Spleen (tissue), 11 donors: Measurements from ENCODE around the gene OTOG. TPM values are rescaled to one million over a fixed set of nuclear protein-coding genes. Genes with fewer than 3 reads are reported as not detected.

Source experiments
- DNase-seq: peaks from one replicate; pipeline ENCODE4 v3.0.0-alpha.2; 2020
- H3K27ac ChIP-seq, 8 donors: fragments of 200-600 bp; sonication (generic) in 7 of 8; 1 replicate in 4 of 8; 2 replicates in 4 of 8; pipeline versions ENCODE4 v1.5.0 to v1.8.0; 2016 to 2021; ENCODE audit warnings: inconsistent platforms in 4 of 8, mild to moderate bottlenecking in 4 of 8, moderate library complexity in 1 of 8
- H3K27me3 ChIP-seq, 7 donors: fragments of 200-600 bp; sonication (generic) in 6 of 7; replicated peaks in 1 of 7; 1 replicate in 4 of 7; 2 replicates in 3 of 7; pipeline versions ENCODE4 v1.5.0 to v1.8.0; 2016 to 2021; ENCODE audit warnings: inconsistent platforms in 3 of 7, mild to moderate bottlenecking in 1 of 7
- H3K36me3 ChIP-seq, 6 donors: fragments of 200-600 bp; sonication (generic) in 5 of 6; 1 replicate in 4 of 6; 2 replicates in 2 of 6; pipeline versions ENCODE4 v1.5.0 to v1.8.0; 2016 to 2021; ENCODE audit warnings: inconsistent platforms in 2 of 6
- H3K4me1 ChIP-seq, 6 donors: fragments of 200-600 bp; sonication (generic) in 5 of 6; 1 replicate in 3 of 6; 2 replicates in 3 of 6; pipeline versions ENCODE4 v1.5.0 to v1.8.0; 2016 to 2021; ENCODE audit warnings: inconsistent platforms in 3 of 6
- H3K4me3 ChIP-seq, 8 donors: fragments of 200-600 bp; sonication (generic) in 7 of 8; 1 replicate in 4 of 8; 2 replicates in 4 of 8; pipeline versions ENCODE4 v1.5.0 to v1.8.0; 2016 to 2021; ENCODE audit warnings: inconsistent platforms in 4 of 8, mild to moderate bottlenecking in 4 of 8, moderate library complexity in 2 of 8
- H3K9me3 ChIP-seq, 8 donors: fragments of 200-600 bp; sonication (generic) in 7 of 8; 1 replicate in 4 of 8; 2 replicates in 4 of 8; pipeline versions ENCODE4 v1.5.0 to v1.8.0; 2016 to 2021; ENCODE audit warnings: inconsistent platforms in 4 of 8
- POLR2A ChIP-seq, 3 donors: fragments of 450-650 bp; IDR thresholded peaks; one replicate each; pipeline ENCODE4 v1.5.1; 2017; ENCODE audit warnings: antibody characterized with exemption in 3 of 3, mild to moderate bottlenecking in 1 of 3
- POLR2AphosphoS5 ChIP-seq, 3 donors: sonication (generic); formaldehyde crosslinking; IDR thresholded peaks; one replicate each; pipeline ENCODE4 v1.5.1; 2017; ENCODE audit warnings: antibody characterized with exemption in 3 of 3
- WGBS, 5 donors: extraction: QIAGEN DNeasy Blood & Tissue Kit in 3 of 5; methylation state at CpG; one replicate each; pipeline versions ENCODE4 v1.1.5 to v1.1.7; 2013 to 2018; 5-methylcytosine and 5-hydroxymethylcytosine counted together
- intact Hi-C: fragments of 100-400 bp; cut with DNase I; formaldehyde crosslinking; loops from one replicate; pipeline ENCODE4 v1.15.0; 2023; ENCODE audit warnings: low total_unique reads
- polyA plus RNA-seq, 3 donors: library from polyadenylated mRNA; stranded (reverse); fragments of 200-250 nt; gene quantifications; one replicate each; pipeline ENCODE4 v1.2.1, GENCODE V29; 2013
- total RNA-seq, 7 donors: library from RNA; depleted of rRNA in 3 of 7; stranded (reverse); fragments of >200 nt in 3 of 7; fragmentation: NEBNext Ultra II Directional in 4 of 7; extraction: Animal tissue kit (Norgen Biotek cat#: 25700) in 4 of 7; gene quantifications; one replicate each; pipeline versions ENCODE4 v1.1.0 to v1.2.1, GENCODE V29; 2016 to 2021
- TF ChIP-seq, protein P1 (sequence below), 11 experiments: fragments of 200-600 bp in 7 of 11; fragments of 450-650 bp in 4 of 11; sonication (generic) in 4 of 11; IDR thresholded peaks in 8 of 11; conservative IDR thresholded peaks in 3 of 11; 1 replicate in 7 of 11; 2 replicates in 4 of 11; pipeline versions ENCODE4 v1.4.0 to v1.8.0; 2016 to 2021; ENCODE audit warnings: antibody characterized with exemption in 11 of 11, inconsistent platforms in 4 of 11, mild to moderate bottlenecking in 1 of 11
- donor health status: healthy with polysubstance abuse.
- donor health status: DM: no; HTN: no; CAD: no; lungs with moderate emphysema.
- donor health status: DM: no; HTN: no; CAD: no.
- donor health status: Bipolar disorder and iron deficiency.
- donor health status: healthy.
- donor health status: DM: no; HTN: no; CAD: no.
- donor health status: DM: yes; HTN: yes; CAD: no.

OTOG gene
- total and polyA plus RNA-seq, 10 donors = not detected

DNA sequence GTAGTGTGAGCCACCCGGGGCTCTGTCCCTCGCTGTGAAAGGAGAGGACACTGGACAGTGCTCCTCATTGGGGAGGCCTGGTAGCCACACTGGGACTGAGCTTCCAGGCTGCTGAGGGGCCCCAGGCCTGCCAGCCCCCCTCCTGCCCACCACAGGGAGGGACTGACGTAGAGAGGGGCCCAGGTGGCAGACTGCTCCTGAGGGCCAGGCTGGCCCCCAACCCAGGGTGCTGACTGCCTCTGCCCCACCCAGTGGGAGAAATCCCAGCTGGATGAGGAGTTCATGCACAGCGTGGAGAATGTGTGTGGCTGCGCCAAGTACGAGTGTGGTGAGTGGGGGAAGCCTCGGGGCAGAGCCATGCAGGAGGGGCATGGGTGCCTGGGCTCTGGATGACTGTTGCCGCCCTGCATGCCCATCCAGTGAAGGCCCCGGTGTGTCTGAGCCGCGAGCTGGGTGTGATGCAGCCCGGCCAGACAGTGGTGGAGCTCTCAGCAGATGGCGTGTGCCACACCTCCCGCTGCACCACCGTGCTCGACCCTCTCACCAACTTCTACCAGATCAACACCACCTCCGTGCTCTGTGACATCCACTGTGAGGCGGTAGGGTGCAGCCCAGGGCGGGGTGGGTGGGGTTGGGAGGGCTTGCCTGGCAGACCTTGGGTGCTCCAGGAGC, 93.6 kb downstream of the OTOG start:
- intact Hi-C loops = no loop called here
- H3K27ac ChIP-seq = no peak overlapping the region
- WGBS, 5 donors = 57 to 79% (median 72%) methylated on average over 4 to 19 of the region's 19 CpGs
- no peaks in the 10 kb centered on the region for H3K9me3 ChIP-seq
- H3K27me3 ChIP-seq = peaks cover 0 to 5% (median 0%) of the 10 kb centered on the region in 7 donors
- no peak overlapping the region for H3K4me3 ChIP-seq
- H3K4me1 ChIP-seq = no peaks in the 10 kb centered on the region
- TF ChIP-seq POLR2A (IDR thresholded peaks at IDR 0.05) (no peak), POLR2AphosphoS5 (IDR thresholded peaks at IDR 0.05) (no peak)
- TF ChIP-seq, protein P1, sequence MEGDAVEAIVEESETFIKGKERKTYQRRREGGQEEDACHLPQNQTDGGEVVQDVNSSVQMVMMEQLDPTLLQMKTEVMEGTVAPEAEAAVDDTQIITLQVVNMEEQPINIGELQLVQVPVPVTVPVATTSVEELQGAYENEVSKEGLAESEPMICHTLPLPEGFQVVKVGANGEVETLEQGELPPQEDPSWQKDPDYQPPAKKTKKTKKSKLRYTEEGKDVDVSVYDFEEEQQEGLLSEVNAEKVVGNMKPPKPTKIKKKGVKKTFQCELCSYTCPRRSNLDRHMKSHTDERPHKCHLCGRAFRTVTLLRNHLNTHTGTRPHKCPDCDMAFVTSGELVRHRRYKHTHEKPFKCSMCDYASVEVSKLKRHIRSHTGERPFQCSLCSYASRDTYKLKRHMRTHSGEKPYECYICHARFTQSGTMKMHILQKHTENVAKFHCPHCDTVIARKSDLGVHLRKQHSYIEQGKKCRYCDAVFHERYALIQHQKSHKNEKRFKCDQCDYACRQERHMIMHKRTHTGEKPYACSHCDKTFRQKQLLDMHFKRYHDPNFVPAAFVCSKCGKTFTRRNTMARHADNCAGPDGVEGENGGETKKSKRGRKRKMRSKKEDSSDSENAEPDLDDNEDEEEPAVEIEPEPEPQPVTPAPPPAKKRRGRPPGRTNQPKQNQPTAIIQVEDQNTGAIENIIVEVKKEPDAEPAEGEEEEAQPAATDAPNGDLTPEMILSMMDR (IDR thresholded peaks at IDR 0.05 in 8 of 11, conservative IDR thresholded peaks at IDR 0.05 in 3 of 11) = no peak
- H3K36me3 ChIP-seq = no peaks in the 10 kb centered on the region
- no peak for DNase-seq

DNA sequence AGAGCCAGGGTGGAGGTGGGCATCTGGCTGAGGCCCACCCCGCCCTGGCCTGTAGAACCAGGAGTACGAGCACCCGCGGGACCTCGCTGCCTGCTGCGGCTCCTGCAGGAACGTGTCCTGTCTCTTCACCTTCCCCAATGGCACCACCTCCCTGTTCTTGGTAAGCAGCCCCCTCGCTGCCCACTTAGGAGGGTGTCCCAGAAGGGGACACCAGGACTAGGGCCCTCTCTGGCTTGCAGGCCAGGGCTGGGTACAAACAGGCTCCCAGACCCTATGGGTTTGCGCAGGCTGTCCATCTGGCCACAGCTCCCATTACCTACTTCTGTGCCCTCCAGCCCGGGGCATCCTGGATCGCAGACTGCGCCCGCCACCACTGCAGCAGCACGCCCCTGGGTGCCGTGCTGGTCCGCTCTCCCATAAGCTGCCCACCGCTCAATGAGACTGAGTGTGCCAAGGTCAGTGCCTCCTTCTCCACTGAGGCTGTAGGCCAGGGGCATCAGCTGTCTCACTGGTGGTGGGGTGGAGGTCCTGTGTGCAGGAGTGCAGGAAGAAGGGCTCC, 94.8 kb downstream of the OTOG start:
- H3K27ac ChIP-seq = no peak overlapping the region
- no peak for TF ChIP-seq POLR2AphosphoS5 (IDR thresholded peaks at IDR 0.05)
- TF ChIP-seq POLR2A (IDR thresholded peaks at IDR 0.05) = no peak
- TF ChIP-seq, protein P1 (IDR thresholded peaks at IDR 0.05 in 8 of 11, conservative IDR thresholded peaks at IDR 0.05 in 3 of 11) = no peak
- intact Hi-C loops = no loop called here
- no peaks in the 10 kb centered on the region for H3K4me1 ChIP-seq
- no peak overlapping the region for H3K4me3 ChIP-seq
- 87 to 94% (median 91%) methylated on average over 14 to 17 of the region's 17 CpGs for WGBS, 5 donors
- DNase-seq = no peak
- H3K36me3 ChIP-seq = no peaks in the 10 kb centered on the region
- no peaks in the 10 kb centered on the region for H3K9me3 ChIP-seq
- peaks cover 0 to 5% (median 0%) of the 10 kb centered on the region in 7 donors for H3K27me3 ChIP-seq

DNA sequence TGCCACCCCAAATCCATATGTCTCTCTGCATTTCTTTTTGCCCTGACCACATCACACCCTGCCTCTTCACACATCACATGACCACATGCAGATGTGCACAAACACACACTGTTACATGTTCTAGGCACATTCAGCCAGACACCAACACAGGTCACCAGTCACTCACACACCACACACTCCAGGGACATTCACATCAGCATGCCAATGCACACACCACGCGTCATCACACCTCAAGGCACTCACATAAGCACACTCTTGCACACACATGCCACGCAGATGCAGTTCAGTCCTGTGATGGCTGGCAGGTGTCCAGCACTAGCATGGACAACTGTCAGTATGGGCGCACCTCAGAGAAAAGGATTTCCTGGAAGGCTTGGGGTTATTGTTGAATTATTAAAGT, 95.3 kb downstream of the OTOG start:
- TF ChIP-seq, protein P1 (IDR thresholded peaks at IDR 0.05 in 8 of 11, conservative IDR thresholded peaks at IDR 0.05 in 3 of 11) = no peak
- TF ChIP-seq POLR2AphosphoS5 (IDR thresholded peaks at IDR 0.05) (no peak), POLR2A (IDR thresholded peaks at IDR 0.05) (no peak)
- H3K36me3 ChIP-seq = no peaks in the 10 kb centered on the region
- no peak for DNase-seq
- H3K27me3 ChIP-seq = peaks cover 0 to 5% (median 0%) of the 10 kb centered on the region in 7 donors
- WGBS, 5 donors = 81 to 90% (median 86%) methylated on average over 4 of the region's 4 CpGs
- intact Hi-C loops = no loop called here
- H3K27ac ChIP-seq = no peak overlapping the region
- H3K4me3 ChIP-seq = no peak overlapping the region
- H3K9me3 ChIP-seq = peaks cover 0 to 3% (median 0%) of the 10 kb centered on the region in 8 donors
- H3K4me1 ChIP-seq = no peaks in the 10 kb centered on the region

DNA sequence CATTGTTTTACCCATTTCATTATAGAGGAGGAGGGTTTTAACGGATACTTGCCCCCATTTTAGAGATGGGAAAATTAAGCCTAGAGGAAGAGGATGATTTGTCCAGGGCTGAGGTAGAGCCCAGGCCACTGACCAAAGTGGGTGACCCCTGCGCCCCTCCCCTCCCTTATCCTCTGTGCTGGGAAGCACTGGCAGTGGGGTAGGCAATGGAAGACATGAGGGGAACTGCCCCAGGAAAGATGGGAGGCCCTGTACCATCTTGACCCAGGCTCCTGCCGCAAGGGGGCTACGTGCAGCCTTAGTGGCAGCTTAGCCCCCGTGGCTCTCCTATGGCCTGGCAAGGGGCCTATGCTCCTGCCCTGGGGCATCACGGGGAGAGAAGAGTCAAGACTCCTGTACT, 95.9 kb downstream of the OTOG start:
- intact Hi-C loops = no loop called here
- H3K27ac ChIP-seq = no peak overlapping the region
- TF ChIP-seq, protein P1 (IDR thresholded peaks at IDR 0.05 in 8 of 11, conservative IDR thresholded peaks at IDR 0.05 in 3 of 11) = no peak
- TF ChIP-seq POLR2A (IDR thresholded peaks at IDR 0.05) (no peak), POLR2AphosphoS5 (IDR thresholded peaks at IDR 0.05) (no peak)

More for the DNA sequence above, 95.9 kb downstream of the OTOG start:
- Histone ChIP-seq H3K4me1 (no peaks in the 10 kb centered on the region), H3K27me3 (peaks cover 0 to 5% (median 0%) of the 10 kb centered on the region in 7 donors), H3K9me3 (peaks cover 0 to 9% (median 0%) of the 10 kb centered on the region in 8 donors), H3K36me3 (no peaks in the 10 kb centered on the region), H3K4me3 (no peak overlapping the region)
- no peak for DNase-seq
- 80 to 92% (median 86%) methylated on average over 6 of the region's 6 CpGs for WGBS, 5 donors
